GM20431 (cell line): ENCODE data around the gene TMC3.
"Not testable (repeated sequence)": the region's sequence is repeated elsewhere in the genome, so short reads cannot be mapped to it uniquely, and the experiment has no call there.

Experiments
- in situ Hi-C: fragments of 300-500 bp; cut with MseI, MboI; formaldehyde crosslinking; loops from one replicate; pipeline ENCODE4 v1.15.0; 2020; ENCODE audit warnings: low sequenced_read_pairs; ENCODE audit not compliant: unreplicated experiment

The TMC3 gene

DNA sequence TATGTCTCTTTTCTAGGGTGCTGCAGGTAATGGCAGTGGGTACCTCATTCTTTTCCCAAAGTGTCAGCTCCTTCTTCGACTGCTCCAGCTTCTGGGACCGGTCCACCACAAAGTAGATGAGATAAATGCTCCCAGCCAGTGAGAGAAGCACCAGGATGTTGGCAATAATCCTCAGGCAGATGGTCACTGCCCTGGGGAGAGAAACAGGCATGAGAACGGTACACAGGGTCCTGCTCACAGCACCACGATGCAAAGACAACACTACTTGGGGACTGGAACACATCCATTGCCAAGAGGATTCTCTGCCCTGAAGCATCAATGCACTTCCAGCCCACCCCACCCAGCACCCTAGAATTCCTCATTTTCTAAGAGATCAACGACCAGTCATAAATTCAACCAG, 22.4 kb downstream of the TMC3 start:
- in situ Hi-C loops: no loop called here

DNA sequence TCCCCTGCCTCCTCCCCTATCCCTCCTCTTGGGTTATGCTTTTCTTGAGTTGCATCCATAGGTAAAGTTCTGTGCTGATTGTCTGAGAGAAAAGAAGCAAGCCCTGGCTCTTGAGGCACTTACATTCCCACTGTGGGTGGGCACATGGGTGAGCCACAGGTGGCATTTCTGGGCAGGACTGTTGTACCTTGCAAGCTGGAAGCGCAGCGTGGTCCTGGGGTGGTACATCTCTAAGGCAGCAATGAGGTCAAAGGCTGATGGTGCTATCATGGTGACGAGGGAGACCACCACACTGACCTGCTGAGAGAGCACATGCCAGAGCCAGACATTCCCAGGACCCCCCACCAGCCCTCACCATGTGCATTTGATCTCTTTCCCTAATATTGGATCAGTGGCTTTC, 24.7 kb downstream of the TMC3 start:
- in situ Hi-C loops: no loop called here

DNA sequence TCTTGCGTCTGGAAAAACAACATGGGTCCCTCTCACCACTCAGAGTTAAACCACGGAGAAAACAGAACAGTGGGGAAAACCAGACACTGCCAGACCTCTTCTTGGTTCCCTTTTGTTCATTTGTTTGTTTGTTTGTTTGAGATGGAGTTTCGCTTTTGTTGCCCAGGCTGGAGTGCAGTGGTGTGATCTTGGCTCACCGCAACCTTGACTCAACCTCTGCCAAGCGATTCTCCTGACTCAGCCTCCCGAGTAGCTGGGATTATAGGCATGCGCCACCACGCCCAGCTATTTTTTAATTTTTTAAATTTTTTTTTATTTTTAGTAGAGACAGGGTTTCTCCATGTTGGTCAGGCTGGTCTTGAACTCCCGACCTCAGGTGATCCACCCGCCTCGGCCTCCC, 25.3 kb downstream of the TMC3 start:
- in situ Hi-C loops: not testable (repeated sequence)

DNA sequence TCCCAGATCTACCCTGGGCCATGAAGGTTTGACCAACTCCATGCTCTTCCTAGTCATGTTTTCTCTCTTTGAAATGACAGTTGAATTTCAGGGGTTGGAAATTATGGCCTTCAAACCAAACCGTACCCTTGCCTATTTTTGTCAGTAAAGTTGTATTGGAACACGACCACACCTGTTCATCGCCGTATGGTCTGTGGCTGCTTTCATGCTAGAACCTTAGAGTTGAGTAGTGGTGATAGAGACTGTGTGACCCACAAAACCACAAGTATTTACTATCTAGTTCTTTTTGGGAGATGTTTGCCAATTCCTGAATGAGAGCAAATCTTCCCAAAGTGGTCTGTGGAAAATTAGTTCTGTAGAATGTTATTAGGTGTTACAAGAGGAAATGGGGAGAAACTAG, 26.1 kb downstream of the TMC3 start:
- in situ Hi-C loops: no loop called here

DNA sequence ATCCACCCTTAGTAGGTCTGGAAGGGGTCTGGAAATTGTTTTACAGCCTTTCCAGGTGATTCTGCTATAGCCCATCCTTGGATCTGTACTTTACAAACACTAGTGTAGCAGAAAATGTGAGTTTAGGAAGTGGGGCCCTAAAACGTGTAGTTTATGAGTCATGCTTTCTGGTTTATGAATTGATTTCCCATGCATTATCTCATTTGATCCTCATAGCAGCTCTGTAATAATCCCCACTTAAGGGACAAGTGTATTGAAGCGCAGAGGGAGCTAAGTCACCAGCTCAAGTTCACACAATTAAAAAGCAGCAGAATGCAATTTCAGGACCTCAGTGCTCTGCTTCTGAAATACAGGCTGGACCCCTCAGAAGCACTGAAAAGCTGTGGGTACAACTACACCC, 27.4 kb downstream of the TMC3 start:
- in situ Hi-C loops: no loop called here

DNA sequence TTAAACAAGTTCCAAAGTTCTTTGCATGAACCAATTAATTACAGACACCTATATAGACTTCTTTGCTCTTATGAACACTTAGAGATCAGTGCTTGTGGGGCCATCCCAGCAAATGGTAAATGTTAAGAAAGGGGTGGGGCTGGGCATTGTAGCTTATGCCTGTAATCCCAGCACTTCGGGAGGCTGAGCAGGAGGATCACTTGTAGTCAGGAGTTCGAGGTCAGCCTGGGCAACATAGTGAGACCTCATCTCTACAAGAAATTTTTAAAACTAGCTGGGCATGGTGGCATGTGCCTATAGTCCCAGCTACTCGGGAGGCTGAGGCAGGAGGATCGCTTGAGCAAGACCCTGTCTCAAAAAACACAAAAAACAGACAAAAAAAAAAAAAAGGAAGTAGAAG, 30.6 kb downstream of the TMC3 start:
- in situ Hi-C loops: no loop called here

DNA sequence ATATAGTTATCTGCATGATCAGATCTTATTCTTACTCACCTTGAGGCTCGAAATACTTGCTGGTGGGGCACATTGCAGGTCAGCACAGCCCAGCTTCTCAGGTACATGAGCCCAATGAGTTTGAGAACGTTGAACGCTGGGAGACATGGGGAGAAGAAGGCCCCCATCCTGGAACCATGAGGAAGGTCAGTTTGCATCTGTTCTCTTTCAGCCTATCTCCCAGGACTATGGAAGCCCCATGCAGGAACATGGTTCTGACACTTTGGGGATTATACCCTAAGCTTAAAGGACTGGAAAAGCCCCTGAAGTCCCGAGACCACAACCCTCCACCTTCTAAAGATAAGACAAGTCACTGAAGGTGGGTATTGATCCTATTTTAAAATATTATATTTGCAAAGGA, 32.7 kb downstream of the TMC3 start:
- in situ Hi-C loops: no loop called here

DNA sequence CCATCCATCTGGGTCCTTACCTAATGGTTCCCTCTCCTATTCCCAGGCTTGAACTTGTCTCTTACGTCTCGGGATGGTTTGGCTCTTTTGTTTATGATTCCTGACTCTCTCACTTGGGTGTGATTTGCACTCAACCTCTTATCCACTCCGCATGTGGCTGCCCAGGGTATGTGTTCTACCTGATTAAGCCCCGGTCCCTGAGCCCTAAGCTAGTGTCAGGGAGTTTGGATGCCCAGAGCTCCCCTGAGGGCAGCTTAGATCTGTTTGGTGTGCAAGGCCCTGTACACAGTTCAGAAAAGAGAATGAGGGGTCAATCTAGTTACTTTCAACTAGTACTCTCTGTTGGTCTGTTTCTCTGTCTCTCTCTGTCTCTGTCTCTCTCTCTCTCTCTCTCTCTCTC, 34.2 kb downstream of the TMC3 start:
- in situ Hi-C loops: loop anchor here (10.0 kb wide), 1 partner anchor 65 kb away; no protein-coding TSS in a partner anchor

DNA sequence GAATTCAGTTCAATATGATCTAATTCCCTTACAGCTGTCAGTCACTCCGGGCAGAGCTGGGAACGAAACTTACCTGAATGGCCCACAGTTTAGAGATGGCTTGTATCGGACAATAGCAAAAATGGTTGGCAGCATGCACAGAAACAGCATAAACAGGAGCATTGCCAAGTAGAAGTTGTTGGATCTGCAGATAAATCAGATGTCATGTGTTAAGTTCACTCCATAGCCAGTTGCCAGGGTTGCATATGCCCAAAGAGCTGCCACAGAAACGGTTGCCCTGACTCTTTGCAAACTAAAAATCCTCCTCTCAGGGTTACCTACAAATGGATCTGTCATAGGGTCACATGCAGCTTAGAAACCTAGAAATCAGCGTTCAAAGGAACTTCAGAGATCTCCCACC, 34.7 kb downstream of the TMC3 start:
- in situ Hi-C loops: loop anchor here (10.0 kb wide), 1 partner anchor 65 kb away; no protein-coding TSS in a partner anchor

DNA sequence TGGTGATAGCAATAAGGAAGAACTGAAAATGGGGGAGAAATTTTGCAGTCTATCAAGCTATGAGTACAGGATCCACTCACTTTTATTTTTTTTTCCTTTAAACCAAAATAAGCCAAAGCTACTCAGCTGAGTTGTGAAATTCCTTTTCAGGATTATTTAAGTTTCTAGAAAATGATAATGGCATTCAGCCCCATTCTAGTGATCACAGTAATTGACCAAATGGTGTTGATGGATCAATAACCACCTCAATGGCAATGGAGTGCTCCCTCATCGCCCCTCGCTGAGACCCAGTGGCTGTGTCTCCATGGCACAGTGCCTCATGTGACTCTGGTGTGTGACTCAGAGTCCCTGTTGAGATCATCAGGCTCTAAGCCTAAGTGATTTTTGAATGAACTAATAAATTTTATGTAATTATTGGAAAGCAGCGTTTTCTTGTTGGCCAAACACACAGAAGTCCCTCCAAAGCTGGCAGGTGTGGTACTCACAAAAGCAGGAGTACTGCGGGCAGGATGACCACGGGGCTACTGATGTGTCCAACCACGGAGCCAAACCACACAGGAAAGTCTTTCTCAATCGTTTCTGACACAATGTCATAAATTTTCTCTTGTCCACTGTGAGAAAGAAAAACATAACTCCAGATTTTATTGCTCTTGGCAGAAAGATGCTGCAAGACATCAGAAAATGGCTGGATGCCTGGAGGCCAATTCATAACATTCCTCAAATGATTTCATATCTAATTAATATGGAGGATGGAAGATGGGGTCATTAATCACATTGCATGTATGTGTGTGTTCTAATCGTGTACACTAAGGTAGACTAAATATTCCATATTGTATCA, 35.6 kb downstream of the TMC3 start:
- in situ Hi-C loops: loop anchor here (10.0 kb wide), 1 partner anchor 64 kb away; no protein-coding TSS in a partner anchor

DNA sequence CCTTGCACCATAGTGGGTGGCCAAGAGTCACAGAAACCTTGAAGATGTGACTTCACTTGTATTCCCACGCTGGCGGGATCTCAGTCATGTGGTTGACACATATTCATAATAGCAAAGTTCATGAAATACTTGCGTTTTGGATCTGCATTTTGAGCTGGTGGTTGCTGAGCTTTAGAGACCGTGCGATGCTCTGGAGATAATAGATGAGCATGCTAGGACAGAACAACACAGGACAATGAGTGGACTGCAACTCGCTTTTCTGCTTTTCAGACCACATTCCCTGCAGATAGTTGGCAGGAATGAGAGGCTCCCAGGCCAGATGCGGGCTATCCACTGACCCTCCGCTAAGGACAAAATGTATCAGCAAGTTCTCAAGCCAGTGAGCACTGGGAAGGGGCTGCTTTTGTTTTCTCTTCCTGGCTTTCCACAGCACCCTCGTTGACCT, 36.3 kb downstream of the TMC3 start:
- in situ Hi-C loops: loop anchor here (10.0 kb wide), 1 partner anchor 63 kb away; no protein-coding TSS in a partner anchor

DNA sequence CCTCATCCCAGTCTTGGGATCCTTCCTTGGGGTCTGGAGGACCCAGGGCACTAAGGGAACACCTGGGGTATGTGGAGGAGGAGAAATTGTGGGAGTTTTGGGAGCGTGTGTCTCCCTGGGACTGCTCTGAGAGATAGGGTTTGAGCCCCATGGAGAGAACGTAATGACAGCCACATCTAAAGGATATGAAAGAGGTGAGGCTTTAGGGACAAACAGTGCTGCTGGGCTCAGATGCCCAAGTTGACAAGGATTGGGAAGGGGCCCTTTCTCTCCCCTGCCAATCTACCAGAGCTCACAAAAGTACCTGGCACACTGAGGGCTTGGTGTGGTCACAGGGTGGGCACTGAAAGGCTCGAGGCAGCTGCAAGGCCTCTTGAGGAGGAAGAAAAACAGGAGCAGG, 36.8 kb downstream of the TMC3 start:
- in situ Hi-C loops: loop anchor here (10.0 kb wide), 1 partner anchor 62 kb away; no protein-coding TSS in a partner anchor

DNA sequence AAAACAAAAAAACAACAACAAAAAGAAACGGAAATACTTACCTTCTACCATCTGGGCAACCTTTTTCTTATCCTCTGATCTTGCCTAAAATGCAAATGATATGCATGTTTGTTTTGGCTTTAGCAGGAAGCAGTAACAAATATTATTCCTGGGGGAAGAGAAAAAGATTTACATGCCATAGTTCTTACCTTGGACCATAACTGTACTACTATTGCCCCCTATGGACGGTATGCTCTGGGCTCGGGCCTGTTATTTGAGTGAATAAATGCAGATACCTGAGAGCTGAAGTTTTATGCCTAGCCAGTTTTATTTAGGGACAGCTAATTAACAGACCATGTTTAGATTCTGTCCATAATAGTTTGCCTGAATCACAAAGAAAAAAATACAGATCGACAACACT, 37.4 kb downstream of the TMC3 start:
- in situ Hi-C loops: loop anchor here (10.0 kb wide), 1 partner anchor 62 kb away; no protein-coding TSS in a partner anchor

DNA sequence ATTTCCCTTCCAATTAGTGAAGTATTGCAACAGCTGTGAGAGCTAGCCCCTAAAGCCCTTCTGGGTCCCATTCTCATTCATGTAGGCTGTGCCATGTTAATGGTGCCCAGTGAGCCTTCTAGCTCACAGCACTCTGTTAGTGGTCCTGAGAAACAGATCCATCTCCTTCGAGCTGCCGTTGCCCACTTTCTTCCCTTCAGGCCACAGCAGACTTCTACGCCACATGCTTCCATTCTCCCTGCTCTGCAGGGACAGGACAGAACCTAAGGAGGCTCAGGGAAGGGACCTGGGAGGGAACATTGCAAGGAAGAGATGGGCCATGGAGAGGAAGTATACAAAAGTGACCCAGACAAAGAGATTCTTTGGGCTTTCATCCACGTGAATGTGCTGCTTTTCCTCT, 38.4 kb downstream of the TMC3 start:
- in situ Hi-C loops: loop anchor here (10.0 kb wide), 1 partner anchor 61 kb away; no protein-coding TSS in a partner anchor

DNA sequence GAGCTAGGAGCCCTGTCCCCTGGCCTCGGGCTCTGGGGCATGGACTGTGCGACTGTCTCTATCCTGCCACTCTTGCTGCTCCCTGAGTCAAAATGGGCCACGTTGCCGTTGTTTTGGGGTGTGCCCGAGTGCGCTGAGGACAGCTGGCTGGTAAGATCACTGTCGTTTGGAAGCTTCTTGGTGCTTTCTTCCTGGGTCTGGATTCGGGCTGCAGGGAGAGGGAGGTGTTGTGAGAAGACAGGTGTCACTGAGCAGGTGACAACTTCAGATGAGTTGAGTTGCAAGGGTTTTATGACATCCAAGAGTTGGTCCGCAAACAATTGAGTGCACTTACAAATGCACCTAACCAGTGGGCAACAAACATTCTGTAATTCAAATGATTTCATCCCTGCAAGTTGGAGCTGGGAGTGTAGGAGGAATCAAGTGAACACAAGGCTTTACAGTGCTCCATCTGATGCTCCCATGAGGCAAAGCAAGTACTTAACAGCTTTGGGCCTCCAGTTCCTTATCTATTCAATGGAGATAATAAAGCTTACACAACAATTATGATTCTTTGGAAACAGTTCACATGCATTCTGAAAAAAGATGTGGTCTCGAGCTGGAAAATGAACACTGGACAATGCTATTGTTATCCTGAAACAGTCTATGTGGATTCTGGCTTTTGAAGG, 39.1 kb downstream of the TMC3 start:
- in situ Hi-C loops: loop anchor here (10.0 kb wide), 1 partner anchor 60 kb away; no protein-coding TSS in a partner anchor

DNA sequence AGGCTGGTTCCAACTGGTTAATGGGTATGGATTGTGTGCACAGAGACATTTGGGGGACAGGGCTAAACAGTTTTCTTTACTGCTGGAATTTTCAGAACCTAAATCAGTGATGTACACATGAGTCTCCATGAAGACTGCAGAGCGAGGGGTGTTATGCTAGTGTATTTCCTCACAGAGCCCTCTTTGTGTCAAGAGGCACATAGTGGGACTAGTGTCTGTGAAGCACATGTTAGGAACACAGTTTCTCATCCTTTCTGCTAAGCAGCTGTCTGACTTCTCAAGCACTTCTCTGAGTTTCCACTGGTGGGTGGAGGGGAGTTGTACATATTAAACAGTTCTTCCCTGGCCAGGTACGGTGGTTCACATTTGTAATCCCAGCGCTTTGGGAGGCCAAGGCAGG, 40.6 kb downstream of the TMC3 start:
- in situ Hi-C loops: loop anchor here (10.0 kb wide), 1 partner anchor 59 kb away; no protein-coding TSS in a partner anchor

DNA sequence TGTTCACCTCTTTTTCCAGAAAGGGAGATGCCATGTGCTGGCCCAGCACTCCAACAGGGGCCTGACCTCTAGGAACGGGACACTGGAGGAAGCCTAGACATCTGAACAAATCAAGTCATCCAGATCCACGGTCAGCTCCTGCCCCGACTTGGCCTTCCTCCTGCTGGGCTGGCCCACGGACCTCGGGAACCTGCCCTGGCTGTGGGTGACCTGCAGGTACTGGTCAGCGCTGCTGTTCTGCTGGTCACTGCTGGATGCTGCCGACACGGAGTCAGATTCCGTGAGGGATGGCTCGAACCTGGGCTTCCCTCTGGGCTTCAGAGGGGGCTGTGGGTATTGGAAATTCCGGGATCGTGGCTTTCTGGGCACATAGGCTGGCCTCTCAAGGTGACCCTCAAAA, 41.7 kb downstream of the TMC3 start:
- in situ Hi-C loops: loop anchor here (10.0 kb wide), 1 partner anchor 58 kb away; no protein-coding TSS in a partner anchor

DNA sequence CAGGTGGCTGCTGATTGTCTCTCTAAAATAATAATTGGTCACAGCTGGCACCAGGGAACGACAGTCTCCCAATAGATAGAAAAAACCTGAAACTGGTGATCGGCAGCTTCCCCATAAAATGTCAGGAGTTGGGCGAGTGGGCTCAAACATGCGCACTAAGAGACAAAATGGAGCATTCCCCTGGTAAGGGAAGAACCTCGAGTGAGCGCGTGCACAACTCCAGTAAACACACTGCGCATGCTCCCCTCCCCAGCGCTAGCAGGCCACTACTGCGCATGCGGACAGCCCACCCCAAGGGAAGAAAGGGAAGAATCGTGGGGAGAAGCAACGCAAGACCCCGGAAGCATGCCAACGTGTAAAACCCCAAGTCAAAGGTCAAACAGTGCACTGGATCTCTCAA, 42.4 kb downstream of the TMC3 start:
- in situ Hi-C loops: loop anchor here (10.0 kb wide), 1 partner anchor 57 kb away; no protein-coding TSS in a partner anchor

DNA sequence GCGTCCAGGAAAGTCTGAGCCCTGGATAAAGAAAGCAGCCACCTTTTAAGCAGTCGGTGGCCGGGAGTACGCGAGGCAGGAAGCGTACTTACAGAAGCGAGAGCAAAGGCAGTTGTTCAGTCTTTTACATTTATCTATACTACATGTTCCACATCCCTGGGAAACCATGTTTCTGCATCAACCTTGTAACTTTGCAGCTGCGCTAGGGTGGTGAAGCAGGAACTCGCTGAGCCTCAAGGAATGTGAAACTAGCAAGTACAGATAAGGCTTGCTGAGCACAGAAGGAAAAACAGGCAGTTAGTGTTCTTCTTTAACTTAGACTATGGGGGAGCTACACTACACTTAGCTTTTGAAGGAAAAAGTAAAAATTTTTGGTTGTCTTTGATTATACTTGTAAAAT, 42.9 kb downstream of the TMC3 start:
- in situ Hi-C loops: loop anchor here (10.0 kb wide), 1 partner anchor 56 kb away; no protein-coding TSS in a partner anchor

DNA sequence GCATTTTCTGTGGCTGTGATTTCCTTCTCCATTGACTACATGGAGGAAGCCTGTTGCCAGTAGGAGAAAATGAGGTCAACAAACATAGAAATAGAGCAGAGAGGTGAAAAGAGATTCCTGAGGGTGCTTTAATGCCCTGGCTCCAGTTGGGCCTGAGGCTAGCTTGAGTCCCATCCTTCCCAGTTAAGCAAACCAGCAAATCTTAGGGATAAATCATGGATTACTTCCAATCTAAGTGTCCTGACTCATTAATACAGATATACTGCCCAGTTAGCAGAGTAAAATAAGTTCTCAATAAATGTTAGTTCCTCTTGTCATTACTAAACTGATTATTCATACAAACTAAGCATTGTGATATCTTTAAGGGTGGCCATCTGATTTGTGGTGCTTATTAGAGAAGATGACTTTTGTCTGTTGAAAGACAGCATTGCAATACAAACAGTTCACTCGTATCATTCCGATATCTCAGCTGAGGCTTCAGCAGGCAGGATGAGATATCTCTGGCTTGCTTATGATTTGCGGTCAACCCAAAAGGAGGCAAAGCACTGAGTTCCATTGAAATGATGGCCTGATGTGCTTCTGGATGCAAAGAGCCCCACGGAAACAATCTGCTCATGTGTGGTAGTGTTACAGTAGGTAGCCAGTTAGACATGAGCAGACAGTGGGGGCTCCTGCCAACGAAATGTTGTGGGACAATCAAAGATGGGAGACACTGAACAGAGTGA, 43.5 kb downstream of the TMC3 start:
- in situ Hi-C loops: loop anchor here (10.0 kb wide), 1 partner anchor 56 kb away; no protein-coding TSS in a partner anchor
